SK-N-SH treated with all-trans-retinoic acid at 6 μM for 48 hours (cell line): Measurements from ENCODE around the gene PODXL.
A peak's percentile ranks its signal among the peaks of the same experiment; 100 is the strongest.

Source experiments
- ATAC-seq: fragments of 200-7000 bp; cut with Tn5 transposase; 3 replicates; pipeline ENCODE4 v1.9.1; 2020; ENCODE audit warnings: mild to moderate bottlenecking, moderate library complexity
- BACH2 ChIP-seq: fragments of 250-450 bp; sonication (Bioruptor Pico); IDR thresholded peaks from 2 replicates; pipeline ENCODE4 v1.9.0; 2021; ENCODE audit warnings: mild to moderate bottlenecking, borderline replicate concordance
- CSDC2 ChIP-seq: fragments of 250-450 bp; sonication (Bioruptor Pico); IDR thresholded peaks from 2 replicates; pipeline ENCODE4 v1.5.0; 2020; ENCODE audit warnings: mild to moderate bottlenecking, moderate library complexity
- ESRRG ChIP-seq: fragments of 250-450 bp; sonication (Bioruptor Pico); IDR thresholded peaks from 2 replicates; pipeline ENCODE4 v1.6.1; 2021; ENCODE audit warnings: mild to moderate bottlenecking
- GLIS3 ChIP-seq: fragments of 250-450 bp; sonication (Bioruptor Pico); IDR thresholded peaks from 2 replicates; pipeline ENCODE4 v1.5.0; 2020; ENCODE audit warnings: mild to moderate bottlenecking, moderate library complexity
- ISL1 ChIP-seq: fragments of 250-450 bp; sonication (Bioruptor Pico); IDR thresholded peaks from 2 replicates; pipeline ENCODE4 v2.1.2; 2022; ENCODE audit warnings: mild to moderate bottlenecking, moderate library complexity
- OSR1 ChIP-seq: fragments of 250-450 bp; sonication (Bioruptor Pico); IDR thresholded peaks from 2 replicates; pipeline ENCODE4 v1.8.0; 2022; ENCODE audit warnings: moderate library complexity, mild to moderate bottlenecking, inconsistent platforms
- PPARA ChIP-seq: fragments of 250-450 bp; sonication (Bioruptor Pico); IDR thresholded peaks from 2 replicates; pipeline ENCODE4 v1.5.0; 2020; ENCODE audit warnings: mild to moderate bottlenecking, borderline replicate concordance
- RARB ChIP-seq: fragments of 250-450 bp; sonication (Bioruptor Pico); IDR thresholded peaks from 2 replicates; pipeline ENCODE4 v1.8.0; 2021; ENCODE audit warnings: mild to moderate bottlenecking, moderate library complexity
- SNAI2 ChIP-seq: fragments of 250-450 bp; sonication (Bioruptor Pico); IDR thresholded peaks from 2 replicates; pipeline ENCODE4 v1.5.0; 2020; ENCODE audit warnings: mild to moderate bottlenecking, moderate library complexity
- TCF4 ChIP-seq: fragments of 250-450 bp; sonication (Bioruptor Pico); IDR thresholded peaks from 2 replicates; pipeline ENCODE4 v1.8.0; 2021; ENCODE audit warnings: mild to moderate bottlenecking, moderate library complexity, borderline replicate concordance
- TOX ChIP-seq: fragments of 250-450 bp; sonication (Bioruptor Pico); IDR thresholded peaks from 2 replicates; pipeline ENCODE4 v1.8.0; 2021; ENCODE audit warnings: mild to moderate bottlenecking, moderate library complexity, borderline replicate concordance
- ZC3H10 ChIP-seq: fragments of 250-450 bp; sonication (Bioruptor Pico); IDR thresholded peaks from 2 replicates; pipeline ENCODE4 v1.5.1; 2021; ENCODE audit warnings: mild to moderate bottlenecking, moderate library complexity
- ZFP3 ChIP-seq: fragments of 250-450 bp; sonication (Bioruptor Pico); IDR thresholded peaks from 2 replicates; pipeline ENCODE4 v1.5.0; 2020; ENCODE audit warnings: mild to moderate bottlenecking, moderate library complexity
- ZFP30 ChIP-seq: fragments of 450-650 bp; formaldehyde crosslinking; IDR thresholded peaks from 2 replicates; pipeline ENCODE4 v1.5.0; 2022; ENCODE audit warnings: mild to moderate bottlenecking, moderate library complexity
- ZNF565 ChIP-seq: fragments of 450-650 bp; formaldehyde crosslinking; conservative IDR thresholded peaks from 2 replicates; pipeline ENCODE4 v1.5.0; 2020; ENCODE audit warnings: low read depth, mild to moderate bottlenecking, moderate library complexity
- ZNF70 ChIP-seq: fragments of 450-650 bp; formaldehyde crosslinking; IDR thresholded peaks from 2 replicates; pipeline ENCODE4 v1.5.0; 2020; ENCODE audit warnings: mild to moderate bottlenecking, moderate library complexity
- ZNF8 ChIP-seq: fragments of 450-650 bp; formaldehyde crosslinking; IDR thresholded peaks from 2 replicates; pipeline ENCODE4 v1.5.0; 2020; ENCODE audit warnings: mild to moderate bottlenecking, moderate library complexity
- TF ChIP-seq, protein P1 (sequence below): fragments of 250-450 bp; sonication (Bioruptor Pico); IDR thresholded peaks from 2 replicates; pipeline ENCODE4 v1.5.1; 2020; ENCODE audit warnings: low read depth, mild to moderate bottlenecking, moderate library complexity
- TF ChIP-seq, protein P2 (sequence below): fragments of 250-450 bp; sonication (Bioruptor Pico); IDR thresholded peaks from 2 replicates; pipeline ENCODE4 v1.5.1; 2021; ENCODE audit warnings: mild to moderate bottlenecking, moderate library complexity
- TF ChIP-seq, protein P3 (sequence below): fragments of 250-450 bp; sonication (Bioruptor Pico); IDR thresholded peaks from 2 replicates; pipeline ENCODE4 v1.5.0; 2020; ENCODE audit warnings: mild to moderate bottlenecking, moderate library complexity

Gene PODXL

DNA sequence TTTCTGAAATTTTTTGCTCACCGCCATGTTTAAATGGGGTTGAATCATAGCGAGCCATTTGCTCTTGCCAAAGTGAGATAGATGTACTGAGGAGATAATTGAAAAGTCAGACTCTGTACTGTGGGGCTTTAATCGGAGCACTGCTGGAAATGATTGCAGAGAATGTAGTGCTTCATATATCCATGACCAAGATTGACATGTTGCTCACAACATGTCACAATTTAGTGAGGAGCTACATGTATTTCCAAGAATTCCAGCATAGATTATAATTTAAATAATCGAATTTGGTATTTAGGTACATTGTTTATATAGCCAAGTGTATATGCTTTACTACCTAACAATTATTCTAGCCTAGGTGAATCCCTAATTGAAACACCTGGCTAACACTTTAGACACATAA lies 66.5 kb downstream of the PODXL start (continued):
- TF ChIP-seq ZNF8 (CRISPR knock-in tag) (no peak), ISL1 (CRISPR knock-in tag) (no peak), GLIS3 (CRISPR knock-in tag) (no peak), PPARA (CRISPR knock-in tag) (no peak)

DNA sequence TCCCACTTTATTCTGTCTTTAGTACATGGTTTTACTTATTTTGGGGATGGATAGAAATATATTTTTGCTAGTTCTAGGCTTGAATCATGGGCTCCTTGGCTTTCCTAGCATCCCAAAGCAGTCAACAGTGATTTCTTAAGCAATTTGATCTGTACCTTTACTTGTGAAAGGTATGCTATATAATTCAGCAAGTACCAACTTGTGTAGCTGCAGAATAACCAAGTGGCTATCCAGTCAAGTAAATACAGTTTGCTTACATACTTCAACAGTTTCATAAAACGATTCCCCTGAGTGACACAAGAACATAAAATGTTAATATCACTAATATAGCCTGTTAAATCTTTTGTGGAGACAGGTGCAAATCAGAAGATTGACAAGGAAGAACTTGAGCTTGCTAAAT lies 67.2 kb downstream of the PODXL start:
- no peak for ATAC-seq
- TF ChIP-seq RARB (CRISPR knock-in tag) (no peak), ZNF70 (CRISPR knock-in tag) (no peak), BACH2 (CRISPR knock-in tag) (no peak)
- TF ChIP-seq, protein P1, sequence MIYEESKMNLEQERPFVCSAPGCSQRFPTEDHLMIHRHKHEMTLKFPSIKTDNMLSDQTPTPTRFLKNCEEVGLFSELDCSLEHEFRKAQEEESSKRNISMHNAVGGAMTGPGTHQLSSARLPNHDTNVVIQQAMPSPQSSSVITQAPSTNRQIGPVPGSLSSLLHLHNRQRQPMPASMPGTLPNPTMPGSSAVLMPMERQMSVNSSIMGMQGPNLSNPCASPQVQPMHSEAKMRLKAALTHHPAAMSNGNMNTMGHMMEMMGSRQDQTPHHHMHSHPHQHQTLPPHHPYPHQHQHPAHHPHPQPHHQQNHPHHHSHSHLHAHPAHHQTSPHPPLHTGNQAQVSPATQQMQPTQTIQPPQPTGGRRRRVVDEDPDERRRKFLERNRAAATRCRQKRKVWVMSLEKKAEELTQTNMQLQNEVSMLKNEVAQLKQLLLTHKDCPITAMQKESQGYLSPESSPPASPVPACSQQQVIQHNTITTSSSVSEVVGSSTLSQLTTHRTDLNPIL: no peak
- TF ChIP-seq, protein P2, sequence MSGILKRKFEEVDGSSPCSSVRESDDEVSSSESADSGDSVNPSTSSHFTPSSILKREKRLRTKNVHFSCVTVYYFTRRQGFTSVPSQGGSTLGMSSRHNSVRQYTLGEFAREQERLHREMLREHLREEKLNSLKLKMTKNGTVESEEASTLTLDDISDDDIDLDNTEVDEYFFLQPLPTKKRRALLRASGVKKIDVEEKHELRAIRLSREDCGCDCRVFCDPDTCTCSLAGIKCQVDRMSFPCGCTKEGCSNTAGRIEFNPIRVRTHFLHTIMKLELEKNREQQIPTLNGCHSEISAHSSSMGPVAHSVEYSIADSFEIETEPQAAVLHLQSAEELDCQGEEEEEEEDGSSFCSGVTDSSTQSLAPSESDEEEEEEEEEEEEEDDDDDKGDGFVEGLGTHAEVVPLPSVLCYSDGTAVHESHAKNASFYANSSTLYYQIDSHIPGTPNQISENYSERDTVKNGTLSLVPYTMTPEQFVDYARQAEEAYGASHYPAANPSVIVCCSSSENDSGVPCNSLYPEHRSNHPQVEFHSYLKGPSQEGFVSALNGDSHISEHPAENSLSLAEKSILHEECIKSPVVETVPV: no peak

DNA sequence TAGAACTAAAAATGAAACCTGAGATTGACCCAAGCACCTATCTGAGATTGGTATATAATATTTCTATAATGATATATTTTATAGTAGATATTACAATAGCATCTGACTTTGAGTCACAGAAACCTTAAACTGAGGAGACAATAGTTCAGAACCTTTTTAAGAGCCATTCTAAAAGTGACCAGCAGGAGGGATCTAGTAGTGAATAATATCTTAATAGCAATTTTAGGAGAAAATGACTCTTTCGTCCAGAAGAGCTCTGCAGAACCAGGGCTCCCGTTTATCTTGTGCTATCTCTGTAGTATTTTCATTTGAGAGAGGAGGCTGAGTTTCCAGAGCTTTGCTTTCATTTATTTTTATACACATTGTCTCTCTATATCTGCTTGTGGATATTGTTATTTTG lies 68.1 kb downstream of the PODXL start:
- TF ChIP-seq ZNF565 (CRISPR knock-in tag) (no peak), PPARA (CRISPR knock-in tag) (no peak)
- ATAC-seq: peak; percentile 54

DNA sequence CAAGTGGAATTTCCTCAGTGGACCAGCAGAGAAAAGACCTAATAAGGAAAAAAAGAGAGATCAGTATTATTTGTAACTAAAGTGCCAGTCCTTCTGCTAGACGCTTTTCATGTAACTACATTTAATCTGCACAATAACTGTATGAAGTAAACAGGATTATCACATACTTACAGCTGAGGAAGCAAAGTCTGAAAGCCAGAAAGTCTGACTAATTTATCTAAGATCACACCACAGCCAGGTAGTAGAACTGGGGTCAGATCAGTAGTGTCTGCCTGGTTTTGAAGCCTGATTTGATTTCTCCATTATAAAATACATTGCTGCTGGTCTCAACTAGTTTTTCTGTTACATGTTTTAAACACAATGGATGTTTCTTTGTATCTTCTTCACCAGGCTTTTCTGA lies 69.2 kb downstream of the PODXL start:
- no peak for TF ChIP-seq BACH2 (CRISPR knock-in tag)
- no peak for TF ChIP-seq TOX
- TF ChIP-seq RARB (CRISPR knock-in tag): no peak
- TF ChIP-seq TCF4 (CRISPR knock-in tag): no peak
- no peak for TF ChIP-seq ZFP3 (CRISPR knock-in tag)
- TF ChIP-seq ZC3H10 (CRISPR knock-in tag): no peak
- TF ChIP-seq ZNF565 (CRISPR knock-in tag): no peak
- TF ChIP-seq, protein P2: no peak
- TF ChIP-seq CSDC2 (CRISPR knock-in tag): no peak
- TF ChIP-seq ZFP30 (CRISPR knock-in tag): no peak
- no peak for TF ChIP-seq PPARA (CRISPR knock-in tag)
- no peak for TF ChIP-seq ZNF70 (CRISPR knock-in tag)
- TF ChIP-seq, protein P1: no peak
- no peak for TF ChIP-seq ESRRG (CRISPR knock-in tag)
- TF ChIP-seq GLIS3 (CRISPR knock-in tag): no peak
- no peak for ATAC-seq

DNA sequence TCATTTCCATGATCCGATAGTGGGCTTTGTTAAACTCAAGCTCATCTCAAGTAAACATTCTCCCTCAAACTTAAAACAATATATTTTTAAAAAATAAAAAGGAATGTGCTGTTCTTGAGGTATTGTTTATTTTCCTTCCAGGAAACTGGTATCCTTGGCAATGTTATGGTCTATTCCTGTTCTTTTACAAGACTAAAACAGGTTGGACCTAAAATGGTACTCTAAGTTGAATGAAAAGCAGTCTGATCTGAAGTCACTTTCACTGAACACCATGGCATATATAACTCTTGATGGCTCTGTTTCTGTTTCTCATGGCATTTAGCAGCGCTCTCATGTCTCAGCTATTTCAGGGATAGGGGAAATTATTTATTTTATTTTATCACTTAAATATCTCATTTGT lies 70.1 kb downstream of the PODXL start:
- no peak for TF ChIP-seq OSR1
- TF ChIP-seq ZFP30 (CRISPR knock-in tag): no peak
- TF ChIP-seq, protein P1: no peak
- TF ChIP-seq, all 23 proteins: peak for 0
- ATAC-seq: no peak

DNA sequence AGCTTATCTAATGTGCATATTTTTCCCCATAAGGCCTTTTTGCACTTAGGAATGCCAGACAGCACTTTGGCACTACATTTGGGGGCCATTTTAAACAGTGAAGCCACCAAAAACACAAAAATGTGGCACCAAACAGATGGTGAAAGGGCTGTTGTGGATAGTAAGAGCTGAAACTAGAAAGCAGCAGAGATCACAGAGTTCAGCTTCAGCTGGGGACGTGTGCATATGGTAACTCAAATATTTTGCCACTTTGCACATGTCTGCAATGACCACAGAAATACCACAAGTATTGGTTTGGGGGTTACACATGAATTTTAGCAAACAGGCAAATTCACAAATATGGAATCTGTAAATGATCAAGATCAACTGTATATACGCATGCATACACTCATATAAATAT lies 72.8 kb downstream of the PODXL start:
- no peak for ATAC-seq
- no peak for TF ChIP-seq ESRRG (CRISPR knock-in tag)
- TF ChIP-seq SNAI2 (CRISPR knock-in tag): no peak
- TF ChIP-seq ZNF70 (CRISPR knock-in tag): no peak
- no peak for TF ChIP-seq ISL1 (CRISPR knock-in tag)
- TF ChIP-seq OSR1: no peak
- TF ChIP-seq, protein P3, sequence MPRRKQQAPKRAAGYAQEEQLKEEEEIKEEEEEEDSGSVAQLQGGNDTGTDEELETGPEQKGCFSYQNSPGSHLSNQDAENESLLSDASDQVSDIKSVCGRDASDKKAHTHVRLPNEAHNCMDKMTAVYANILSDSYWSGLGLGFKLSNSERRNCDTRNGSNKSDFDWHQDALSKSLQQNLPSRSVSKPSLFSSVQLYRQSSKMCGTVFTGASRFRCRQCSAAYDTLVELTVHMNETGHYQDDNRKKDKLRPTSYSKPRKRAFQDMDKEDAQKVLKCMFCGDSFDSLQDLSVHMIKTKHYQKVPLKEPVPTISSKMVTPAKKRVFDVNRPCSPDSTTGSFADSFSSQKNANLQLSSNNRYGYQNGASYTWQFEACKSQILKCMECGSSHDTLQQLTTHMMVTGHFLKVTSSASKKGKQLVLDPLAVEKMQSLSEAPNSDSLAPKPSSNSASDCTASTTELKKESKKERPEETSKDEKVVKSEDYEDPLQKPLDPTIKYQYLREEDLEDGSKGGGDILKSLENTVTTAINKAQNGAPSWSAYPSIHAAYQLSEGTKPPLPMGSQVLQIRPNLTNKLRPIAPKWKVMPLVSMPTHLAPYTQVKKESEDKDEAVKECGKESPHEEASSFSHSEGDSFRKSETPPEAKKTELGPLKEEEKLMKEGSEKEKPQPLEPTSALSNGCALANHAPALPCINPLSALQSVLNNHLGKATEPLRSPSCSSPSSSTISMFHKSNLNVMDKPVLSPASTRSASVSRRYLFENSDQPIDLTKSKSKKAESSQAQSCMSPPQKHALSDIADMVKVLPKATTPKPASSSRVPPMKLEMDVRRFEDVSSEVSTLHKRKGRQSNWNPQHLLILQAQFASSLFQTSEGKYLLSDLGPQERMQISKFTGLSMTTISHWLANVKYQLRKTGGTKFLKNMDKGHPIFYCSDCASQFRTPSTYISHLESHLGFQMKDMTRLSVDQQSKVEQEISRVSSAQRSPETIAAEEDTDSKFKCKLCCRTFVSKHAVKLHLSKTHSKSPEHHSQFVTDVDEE: no peak
- no peak for TF ChIP-seq ZFP3 (CRISPR knock-in tag)
- no peak for TF ChIP-seq ZFP30 (CRISPR knock-in tag)
- TF ChIP-seq ZNF565 (CRISPR knock-in tag): no peak
- TF ChIP-seq, protein P1: no peak
- TF ChIP-seq BACH2 (CRISPR knock-in tag): no peak
- TF ChIP-seq ZC3H10 (CRISPR knock-in tag): no peak
- no peak for TF ChIP-seq TCF4 (CRISPR knock-in tag)
- no peak for TF ChIP-seq GLIS3 (CRISPR knock-in tag)
